ENCODE data around the gene ZNHIT3. TPM values are rescaled to one million over a fixed set of nuclear protein-coding genes. Genes with fewer than 3 reads are reported as not detected.

ZNHIT3 gene
- total RNA-seq, 4 donors from 2014 or later, result 21.6 to 46.4 (median 29.1) TPM

DNA sequence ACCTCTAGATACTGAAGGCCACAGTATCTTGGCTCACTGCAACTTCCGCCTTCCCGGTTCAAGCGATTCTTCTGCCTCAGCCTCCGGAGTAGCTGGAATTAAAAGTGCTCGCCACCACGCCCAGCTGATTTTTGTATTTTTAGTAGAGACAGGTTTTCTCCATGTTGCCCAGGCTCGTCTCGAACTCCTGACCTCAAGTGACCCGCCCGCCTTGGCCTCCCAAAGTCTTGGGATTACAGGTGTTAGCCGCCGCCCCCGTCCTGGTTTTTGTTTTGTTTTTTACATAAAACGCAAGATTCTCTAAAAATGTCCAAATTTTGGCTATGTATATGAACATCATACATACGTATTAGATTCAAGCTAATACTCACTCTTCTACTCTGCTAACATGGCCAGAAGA, 56.3 kb downstream of the ZNHIT3 start:
- intact Hi-C loops (cut with DNase I), result loop anchor here (5.0 kb wide), 1 partner anchor 50 kb away; the partner anchor contains the start of gene DHRS11

DNA sequence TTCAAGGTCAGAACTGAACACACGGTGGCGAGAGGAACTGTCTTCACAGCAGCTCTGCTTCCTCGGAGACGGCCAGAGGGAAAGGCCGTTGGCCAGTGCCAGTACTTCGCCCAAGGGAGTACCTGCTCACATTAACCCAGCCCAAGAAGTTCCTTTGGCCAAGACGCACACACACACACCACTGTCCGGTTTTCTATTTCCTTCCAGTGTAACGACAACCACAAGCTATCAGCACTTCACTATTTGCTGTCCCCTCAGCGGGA, 57.5 kb downstream of the ZNHIT3 start:
- peaks cover 29 to 36% of the 10 kb centered on the region in 2 donors for H3K4me1 ChIP-seq
- TF ChIP-seq CTCF (IDR thresholded peaks at IDR 0.05) (peak in 2 of 6 experiments; percentile 17 to 22), POLR2A (IDR thresholded peaks at IDR 0.05) (no peak)
- H3K27ac ChIP-seq, result peak overlapping the region; percentile 97 to 100 (median 99)
- peak overlapping the region; percentile 57 to 97 (median 94) for H3K4me3 ChIP-seq (replicated peaks in 1 of 3)
- intact Hi-C loops (cut with DNase I), result loop anchor here (5.0 kb wide), 1 partner anchor 48 kb away; the partner anchor contains the start of gene DHRS11
- no peaks in the 10 kb centered on the region for H3K36me3 ChIP-seq
- WGBS, 2 donors, result 0% methylated on average over 10 of the region's 10 CpGs
- H3K9me3 ChIP-seq, result no peaks in the 10 kb centered on the region
- peak; percentile 48 to 52 for DNase-seq
- no peaks in the 10 kb centered on the region for H3K27me3 ChIP-seq

More for the DNA sequence above, 56.3 kb downstream of the ZNHIT3 start:
- 91 to 98% methylated on average over 15 of the region's 15 CpGs for WGBS, 2 donors
- Histone ChIP-seq H3K36me3 (no peaks in the 10 kb centered on the region), H3K9me3 (no peaks in the 10 kb centered on the region), H3K27ac (no peak overlapping the region), H3K27me3 (no peaks in the 10 kb centered on the region), H3K4me1 (peaks cover 23 to 26% of the 10 kb centered on the region in 2 donors), H3K4me3 (replicated peaks in 1 of 3) (no peak overlapping the region)
- no peak for TF ChIP-seq CTCF (IDR thresholded peaks at IDR 0.05)
- TF ChIP-seq POLR2A (IDR thresholded peaks at IDR 0.05), result no peak
- no peak for DNase-seq

DNA sequence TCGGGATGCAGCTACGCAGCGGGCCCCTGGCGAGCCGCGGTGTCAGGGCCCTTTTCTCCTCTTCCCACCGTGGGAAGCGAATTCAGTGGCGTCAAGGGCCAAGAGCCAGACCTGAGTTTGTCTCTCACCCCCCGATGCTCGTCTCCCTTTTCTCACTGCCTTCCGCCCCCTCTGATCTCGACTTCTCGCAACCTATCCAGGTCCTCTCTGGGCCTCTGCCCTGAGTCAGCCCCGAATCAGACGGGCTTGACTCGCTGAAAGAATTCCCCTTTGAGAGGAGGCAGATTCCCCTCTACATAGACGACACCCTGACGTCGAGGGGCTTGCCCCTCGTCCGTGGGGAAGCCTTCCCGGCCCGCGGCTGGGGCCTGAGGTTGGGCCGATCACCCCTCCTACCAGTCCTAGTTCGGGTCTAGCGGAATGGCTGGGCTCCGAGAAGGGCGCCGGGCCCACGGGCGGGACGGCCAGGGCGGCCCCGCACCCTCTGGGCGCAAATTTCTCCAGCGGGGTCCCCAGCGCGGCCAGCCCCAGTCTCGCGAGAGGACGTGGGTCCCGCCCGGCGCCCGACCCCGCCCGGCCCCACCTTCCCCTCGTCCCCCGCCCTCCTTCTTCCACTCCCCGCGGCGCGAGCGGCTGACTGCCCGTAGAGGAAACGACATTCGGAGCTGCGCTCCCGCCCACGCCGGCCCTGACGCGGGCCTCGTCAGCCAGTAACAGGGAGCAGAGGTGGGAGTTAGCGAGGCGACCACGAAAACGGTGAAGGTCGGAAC, 58.0 kb downstream of the ZNHIT3 start, which contains the start of gene GGNBP2:
TSS of gene GGNBP2 (plus strand) at position 613 of the 770 bp plus-strand sequence. CDS start 806 bp downstream, outside the sequence.
- TF ChIP-seq CTCF (IDR thresholded peaks at IDR 0.05), result no peak
- TF ChIP-seq POLR2A (IDR thresholded peaks at IDR 0.05), result peak; percentile 50 to 71
- DNase-seq, result peak; percentile 88 to 93
- Histone ChIP-seq H3K27ac (peak within 1 kb of the TSS; percentile 97 to 100 (median 99)), H3K4me1 (peaks cover 32 to 39% of the 10 kb centered on the region in 2 donors), H3K27me3 (no peaks in the 10 kb centered on the region), H3K36me3 (no peaks in the 10 kb centered on the region), H3K4me3 (replicated peaks in 1 of 3) (peak within 1 kb of the TSS; percentile 57 to 97 (median 94)), H3K9me3 (no peaks in the 10 kb centered on the region)
- WGBS, 2 donors, result 0% methylated on average over 37 to 42 of the region's 71 CpGs
- intact Hi-C loops (cut with DNase I), result loop anchor here (5.0 kb wide), 1 partner anchor 48 kb away; the partner anchor contains the start of gene DHRS11

DNA sequence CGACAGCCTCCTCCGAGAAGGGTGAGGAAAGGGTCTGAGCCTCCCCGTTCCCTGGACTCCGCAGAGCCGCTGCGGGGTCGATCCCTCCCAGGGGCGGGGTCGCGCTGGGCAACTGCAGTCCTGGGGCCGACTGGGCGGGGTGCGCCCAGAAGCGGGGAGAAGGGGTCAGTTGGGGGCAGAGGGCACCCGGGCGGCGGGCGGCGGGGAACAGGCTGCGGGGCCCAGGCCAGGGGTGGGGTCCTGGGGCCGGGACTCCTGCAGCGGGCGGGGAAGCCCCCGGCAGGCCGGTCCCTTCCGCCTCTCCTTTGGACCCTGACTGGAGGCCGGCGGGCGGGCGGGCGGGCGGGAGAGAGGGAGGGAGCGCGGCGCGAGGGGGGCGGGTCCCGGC, 58.6 kb downstream of the ZNHIT3 start:
- Histone ChIP-seq H3K27me3 (no peaks in the 10 kb centered on the region), H3K4me1 (peaks cover 32 to 39% of the 10 kb centered on the region in 2 donors), H3K27ac (peak overlapping the region; percentile 97 to 100 (median 99)), H3K9me3 (no peaks in the 10 kb centered on the region), H3K36me3 (no peaks in the 10 kb centered on the region), H3K4me3 (replicated peaks in 1 of 3) (peak overlapping the region; percentile 57 to 97 (median 94))
- TF ChIP-seq POLR2A (IDR thresholded peaks at IDR 0.05) (no peak), CTCF (IDR thresholded peaks at IDR 0.05) (no peak)
- no peak for DNase-seq
- intact Hi-C loops (cut with DNase I), result no loop called here
- 0% methylated on average over 1 to 3 of the region's 38 CpGs for WGBS, 2 donors

Small RNA genes lying within 50 kb of the gene (small RNA-seq; reads per million reads assigned to genes)
- gene RNA5SP439, result not detected

Other genes with a start within 250 kb of the ZNHIT3 start
- under 1 TPM in 1 of 4 donors, not detected in 3; 0.54 TPM for gene TBC1D3I, start 222.1 kb upstream of the ZNHIT3 start, total RNA-seq
- gene TBC1D3G, start 162.8 kb upstream of the ZNHIT3 start, total RNA-seq, result 1 to 10 TPM in 1 of 4 donors, not detected in 3; 1.2 TPM
- not detected for gene TBC1D3H, start 98.2 kb upstream of the ZNHIT3 start, total RNA-seq
- gene MYO19, start 48.2 kb downstream of the ZNHIT3 start, total RNA-seq, result 10 to 100 TPM; 45.6 to 80.0 (median 64.5) TPM
- gene PIGW, start 48.3 kb downstream of the ZNHIT3 start, total RNA-seq, result 10 to 100 TPM in 1 of 4 donors, 1 to 10 TPM in 3; 6.1 to 12.5 (median 7.1) TPM
- gene GGNBP2, start 58.2 kb downstream of the ZNHIT3 start, total RNA-seq, result 10 to 100 TPM; 47.3 to 74.1 (median 58.0) TPM
- gene DHRS11, start 105.2 kb downstream of the ZNHIT3 start, total RNA-seq, result 10 to 100 TPM; 12.3 to 28.4 (median 21.4) TPM
- 1 to 10 TPM; 5.8 to 9.8 (median 7.4) TPM for gene MRM1, start 114.9 kb downstream of the ZNHIT3 start, total RNA-seq

All from thyroid gland (tissue), 4 donors.